Measurements from ENCODE around the gene SOX11. TPM values are rescaled to one million over a fixed set of nuclear protein-coding genes. Genes with fewer than 3 reads are reported as not detected.

Gene SOX11
- total RNA-seq, 1 donor from 2014 or later, result 154 TPM

- peaks cover 9% of the 10 kb centered on the region for H3K36me3 Mint-ChIP-seq (ENCODE audit: insufficient read depth)
- H3K4me1 Mint-ChIP-seq (ENCODE audit: low read depth), result peaks cover 5% of the 10 kb centered on the region
- no peak for DNase-seq (ENCODE audit: low spot score, unreplicated experiment)
- no peak overlapping the region for H3K27ac Mint-ChIP-seq
- TF ChIP-seq CTCF (IDR thresholded peaks at IDR 0.05; ENCODE audit: unreplicated experiment), result no peak
- H3K27me3 Mint-ChIP-seq, result no peaks in the 10 kb centered on the region
- peaks cover 11% of the 10 kb centered on the region for H3K9me3 Mint-ChIP-seq (ENCODE audit: low read depth)
- no peak overlapping the region for H3K4me3 Mint-ChIP-seq (ENCODE audit: low read depth)
These were observed 14.7 kb downstream of the SOX11 start for GRCh38 chr2:5706717-5707455.

GRCh38 chr2:5710615-5711014, 18.4 kb downstream of the SOX11 start:
- Mint-ChIP-seq H3K36me3 (ENCODE audit: insufficient read depth) (no peaks in the 10 kb centered on the region), H3K4me3 (ENCODE audit: low read depth) (no peak overlapping the region), H3K27me3 (no peaks in the 10 kb centered on the region), H3K27ac (no peak overlapping the region), H3K4me1 (ENCODE audit: low read depth) (no peaks in the 10 kb centered on the region), H3K9me3 (ENCODE audit: low read depth) (peaks cover 7% of the 10 kb centered on the region)
- no peak for DNase-seq (ENCODE audit: low spot score, unreplicated experiment)
- no peak for TF ChIP-seq CTCF (IDR thresholded peaks at IDR 0.05; ENCODE audit: unreplicated experiment)

GRCh38 chr2:5713101-5713500, 20.9 kb downstream of the SOX11 start:
- no peak for TF ChIP-seq CTCF (IDR thresholded peaks at IDR 0.05; ENCODE audit: unreplicated experiment)
- peaks cover 7% of the 10 kb centered on the region for H3K9me3 Mint-ChIP-seq (ENCODE audit: low read depth)
- no peak for DNase-seq (ENCODE audit: low spot score, unreplicated experiment)
- H3K36me3 Mint-ChIP-seq (ENCODE audit: insufficient read depth), result no peaks in the 10 kb centered on the region
- H3K4me1 Mint-ChIP-seq (ENCODE audit: low read depth), result no peaks in the 10 kb centered on the region
- no peak overlapping the region for H3K27ac Mint-ChIP-seq
- no peak overlapping the region for H3K4me3 Mint-ChIP-seq (ENCODE audit: low read depth)
- H3K27me3 Mint-ChIP-seq, result no peaks in the 10 kb centered on the region

- no peak overlapping the region for H3K27ac Mint-ChIP-seq
- no peaks in the 10 kb centered on the region for H3K36me3 Mint-ChIP-seq (ENCODE audit: insufficient read depth)
- H3K4me3 Mint-ChIP-seq (ENCODE audit: low read depth), result no peak overlapping the region
- H3K27me3 Mint-ChIP-seq, result no peaks in the 10 kb centered on the region
- H3K9me3 Mint-ChIP-seq (ENCODE audit: low read depth), result peaks cover 5% of the 10 kb centered on the region
- TF ChIP-seq CTCF (IDR thresholded peaks at IDR 0.05; ENCODE audit: unreplicated experiment), result no peak
- H3K4me1 Mint-ChIP-seq (ENCODE audit: low read depth), result peaks cover 18% of the 10 kb centered on the region
- DNase-seq (ENCODE audit: low spot score, unreplicated experiment), result no peak
These were observed 27.6 kb downstream of the SOX11 start for GRCh38 chr2:5719629-5720334.

- no peaks in the 10 kb centered on the region for H3K27me3 Mint-ChIP-seq
- DNase-seq (ENCODE audit: low spot score, unreplicated experiment), result no peak
- H3K4me1 Mint-ChIP-seq (ENCODE audit: low read depth), result peaks cover 23% of the 10 kb centered on the region
- H3K9me3 Mint-ChIP-seq (ENCODE audit: low read depth), result peaks cover 5% of the 10 kb centered on the region
- H3K4me3 Mint-ChIP-seq (ENCODE audit: low read depth), result no peak overlapping the region
- no peak overlapping the region for H3K27ac Mint-ChIP-seq
- no peaks in the 10 kb centered on the region for H3K36me3 Mint-ChIP-seq (ENCODE audit: insufficient read depth)
- TF ChIP-seq CTCF (IDR thresholded peaks at IDR 0.05; ENCODE audit: unreplicated experiment), result no peak
These were observed 28.2 kb downstream of the SOX11 start for GRCh38 chr2:5720426-5720825.

All from progenitor cell of endocrine pancreas (in vitro differentiated cells).